GM12892 (cell line): ENCODE data around the gene CYP2A6.
"Not testable (repeated sequence)": the region's sequence is repeated elsewhere in the genome, so short reads cannot be mapped to it uniquely, and the experiment has no call there.

Experiments used
- POLR2A ChIP-seq: IDR thresholded peaks from 2 replicates; pipeline ENCODE4 v1.6.1; 2011; ENCODE audit warnings: low read depth, low read length, control low read depth
- POLR2AphosphoS5 ChIP-seq: IDR thresholded peaks from 2 replicates; pipeline ENCODE4 v1.6.1; 2011; ENCODE audit warnings: low read depth, low read length, control low read depth

- TF ChIP-seq POLR2AphosphoS5, POLR2A: not testable (repeated sequence)
Measured at GRCh38 chr19:40843653-40844052, 6.6 kb downstream of the CYP2A6 start.
